Dedifferentiated amniotic fluid mesenchymal stem cell (primary cell): ENCODE measurements around the gene ZNF214.
"Not testable (repeated sequence)": the region's sequence is repeated elsewhere in the genome, so short reads cannot be mapped to it uniquely, and the experiment has no call there.

Experiments
- DNase-seq: peaks from one replicate; pipeline ENCODE4 v3.0.0-alpha.2; 2016; ENCODE audit errors: extremely low spot score

The ZNF214 gene

GRCh38 chr11:6988506-6988905 is 31.6 kb downstream of the ZNF214 start:
- no peak for DNase-seq

GRCh38 chr11:6986487-6986886 is 33.7 kb downstream of the ZNF214 start:
- no peak for DNase-seq

- DNase-seq: no peak
These were observed 40.8 kb downstream of the ZNF214 start for GRCh38 chr11:6979365-6979764.

- not testable (repeated sequence) for DNase-seq
These were observed 50.3 kb downstream of the ZNF214 start for GRCh38 chr11:6969854-6970253.

GRCh38 chr11:6968816-6969215 is 51.3 kb downstream of the ZNF214 start:
- no peak for DNase-seq

- no peak for DNase-seq
These were observed 57.5 kb downstream of the ZNF214 start for GRCh38 chr11:6962673-6963072.

- no peak for DNase-seq
These were observed 58.0 kb downstream of the ZNF214 start for GRCh38 chr11:6962141-6962540.

- not testable (repeated sequence) for DNase-seq
These were observed 65.9 kb downstream of the ZNF214 start for GRCh38 chr11:6954248-6954647.
